Measurements from ENCODE around the gene OGFOD2. TPM values are rescaled to one million over a fixed set of nuclear protein-coding genes. Genes with fewer than 3 reads are reported as not detected.

The OGFOD2 gene
- total RNA-seq, 1 experiment from 2014 or later, result 35.6 TPM

DNA sequence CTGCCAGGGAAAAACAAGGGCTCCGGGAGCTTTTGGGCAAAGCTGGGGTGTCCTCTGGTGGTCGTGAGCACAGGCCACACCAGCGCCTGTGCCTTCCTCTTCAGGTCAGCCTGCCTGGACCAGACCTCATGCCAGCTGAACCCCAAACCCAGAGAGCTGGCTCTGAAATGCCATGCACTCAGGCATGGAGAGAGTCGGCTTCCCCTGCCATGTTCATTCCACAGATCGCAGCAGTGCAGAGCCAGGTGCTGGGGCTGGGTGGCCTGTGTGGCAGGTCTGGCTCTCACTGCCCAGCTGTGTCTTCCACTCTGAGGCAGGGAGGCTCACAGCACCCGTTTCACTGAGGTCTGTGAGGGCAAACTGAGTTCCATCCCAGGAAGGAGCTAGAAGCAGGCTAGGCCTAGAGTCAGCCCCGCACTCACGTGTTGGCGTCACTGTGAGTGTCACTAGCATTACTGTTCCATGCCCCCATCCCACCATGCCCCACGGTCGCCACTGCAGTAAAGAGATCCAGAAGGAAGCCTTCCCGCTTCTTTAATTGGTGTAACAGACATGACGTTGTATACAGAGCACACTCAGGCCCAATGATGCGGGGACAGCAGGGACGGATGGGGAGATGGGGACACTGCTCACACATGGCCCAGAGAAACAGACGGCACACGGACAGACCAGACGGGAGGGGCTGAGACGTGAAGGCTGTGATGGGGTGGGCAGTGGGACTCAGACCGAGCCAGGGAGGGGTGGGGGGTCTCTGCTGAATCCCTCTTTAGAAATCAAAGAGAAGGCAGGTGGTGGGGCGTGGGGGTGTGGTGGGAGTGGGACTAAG lies 8.1 kb downstream of the OGFOD2 start:
- Histone ChIP-seq H3K9ac (ENCODE audit: low read length) (no peak overlapping the region), H3F3A (ENCODE audit: low read length, unreplicated experiment) (no peaks in the 10 kb centered on the region), H3K27me3 (ENCODE audit: low read length) (no peaks in the 10 kb centered on the region), H3K36me3 (ENCODE audit: low read depth, low read length) (peaks cover 2% of the 10 kb centered on the region; the same call in 1 of the 2 replicates), H2AFZ (ENCODE audit: low read length) (no peak overlapping the region), H3K9me3 (ENCODE audit: low read length) (no peaks in the 10 kb centered on the region), H3K9me2 (replicated peaks; ENCODE audit: low read length) (no peaks in the 10 kb centered on the region), H3K4me3 (ENCODE audit: low read length) (no peak overlapping the region), H3K79me2 (ENCODE audit: low read length) (peaks cover 42% of the 10 kb centered on the region), H3K4me2 (ENCODE audit: low read length) (peak overlapping the region; percentile 99; the same call in 1 of the 2 replicates), H4K20me1 (ENCODE audit: low read length) (no peaks in the 10 kb centered on the region), H3K4me1 (ENCODE audit: insufficient read depth, low read length) (peaks cover 19% of the 10 kb centered on the region), H3K27ac (ENCODE audit: low read length) (no peak overlapping the region)
- BruUV-seq (replicated peaks), result no TSS peak
- ChIA-PET CTCF (no interaction called here), POLR2A (ENCODE audit: unreplicated experiment) (no interaction called here)
- TF ChIP-seq EZH2 (IDR thresholded peaks at IDR 0.05; ENCODE audit: low read length, unreplicated experiment), result no peak
- TF ChIP-seq, protein P1, sequence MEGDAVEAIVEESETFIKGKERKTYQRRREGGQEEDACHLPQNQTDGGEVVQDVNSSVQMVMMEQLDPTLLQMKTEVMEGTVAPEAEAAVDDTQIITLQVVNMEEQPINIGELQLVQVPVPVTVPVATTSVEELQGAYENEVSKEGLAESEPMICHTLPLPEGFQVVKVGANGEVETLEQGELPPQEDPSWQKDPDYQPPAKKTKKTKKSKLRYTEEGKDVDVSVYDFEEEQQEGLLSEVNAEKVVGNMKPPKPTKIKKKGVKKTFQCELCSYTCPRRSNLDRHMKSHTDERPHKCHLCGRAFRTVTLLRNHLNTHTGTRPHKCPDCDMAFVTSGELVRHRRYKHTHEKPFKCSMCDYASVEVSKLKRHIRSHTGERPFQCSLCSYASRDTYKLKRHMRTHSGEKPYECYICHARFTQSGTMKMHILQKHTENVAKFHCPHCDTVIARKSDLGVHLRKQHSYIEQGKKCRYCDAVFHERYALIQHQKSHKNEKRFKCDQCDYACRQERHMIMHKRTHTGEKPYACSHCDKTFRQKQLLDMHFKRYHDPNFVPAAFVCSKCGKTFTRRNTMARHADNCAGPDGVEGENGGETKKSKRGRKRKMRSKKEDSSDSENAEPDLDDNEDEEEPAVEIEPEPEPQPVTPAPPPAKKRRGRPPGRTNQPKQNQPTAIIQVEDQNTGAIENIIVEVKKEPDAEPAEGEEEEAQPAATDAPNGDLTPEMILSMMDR (conservative IDR thresholded peaks at IDR 0.05; ENCODE audit: low read depth, low read length), result no peak
- ATAC-seq (no peak), DNase-seq (no peak)
- intact Hi-C loops (cut with micrococcal nuclease), result no loop called here

GRCh38 chr12:122983789-122984515 lies 8.9 kb downstream of the OGFOD2 start:
- H3K36me3 ChIP-seq (ENCODE audit: low read depth, low read length), result peaks cover 2% of the 10 kb centered on the region; the same call in 1 of the 2 replicates
- CTCF ChIA-PET, result interaction anchor here (0.7 kb wide), 1 partner anchor 132 kb away, joined by 5 read pairs; no protein-coding TSS in a partner anchor
- H4K20me1 ChIP-seq (ENCODE audit: low read length), result no peaks in the 10 kb centered on the region
- TF ChIP-seq EZH2phosphoT487 (IDR thresholded peaks at IDR 0.05; ENCODE audit: borderline replicate concordance, low read length) (no peak), EZH2 (IDR thresholded peaks at IDR 0.05; ENCODE audit: low read length, unreplicated experiment) (no peak)
- TF ChIP-seq, protein P1 (conservative IDR thresholded peaks at IDR 0.05; ENCODE audit: low read depth, low read length), result no peak
- no peak overlapping the region for H2AFZ ChIP-seq (ENCODE audit: low read length)
- H3F3A ChIP-seq (ENCODE audit: low read length, unreplicated experiment), result no peaks in the 10 kb centered on the region
- H3K4me1 ChIP-seq (ENCODE audit: insufficient read depth, low read length), result peaks cover 19% of the 10 kb centered on the region
- no peak overlapping the region for H3K4me2 ChIP-seq (ENCODE audit: low read length)
- no TSS peak for BruUV-seq (replicated peaks)
- no peak for ATAC-seq
- no peaks in the 10 kb centered on the region for H3K9me3 ChIP-seq (ENCODE audit: low read length)
- H3K27me3 ChIP-seq (ENCODE audit: low read length), result no peaks in the 10 kb centered on the region
- H3K79me2 ChIP-seq (ENCODE audit: low read length), result peaks cover 42% of the 10 kb centered on the region
- H3K9ac ChIP-seq (ENCODE audit: low read length), result no peak overlapping the region
- no peak overlapping the region for H3K27ac ChIP-seq (ENCODE audit: low read length)
- H3K9me2 ChIP-seq (replicated peaks; ENCODE audit: low read length), result no peaks in the 10 kb centered on the region
- H3K4me3 ChIP-seq (ENCODE audit: low read length), result no peak overlapping the region
- intact Hi-C loops (cut with micrococcal nuclease), result no loop called here
- POLR2A ChIA-PET (ENCODE audit: unreplicated experiment), result no interaction called here
- DNase-seq, result no peak
